ENCODE data around the gene TMEM79.

TMEM79 gene

GRCh38 chr1:156263288-156263655 lies 20.9 kb upstream of the TMEM79 start:
- DNase-seq (ENCODE audit: low spot score), result no peak

DNA sequence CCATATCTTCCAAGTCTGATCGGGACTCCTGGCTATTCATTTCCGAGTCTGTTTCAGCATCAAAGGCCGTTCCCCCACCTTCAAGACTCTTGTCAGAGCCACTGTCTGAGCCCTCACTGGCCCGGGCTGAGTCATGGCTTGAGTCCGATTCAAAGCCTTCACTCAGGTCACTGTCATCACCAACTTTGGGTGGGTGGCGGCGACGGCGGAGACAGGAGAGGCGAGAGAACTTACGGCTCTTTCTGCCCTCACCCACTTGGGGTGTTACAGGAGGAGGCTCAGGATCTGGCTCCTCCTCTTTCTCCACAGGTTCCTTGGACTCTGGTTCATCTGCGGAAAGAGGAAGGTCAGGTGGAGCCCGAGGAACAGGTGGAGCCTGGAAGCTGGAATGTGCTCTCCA lies 18.1 kb upstream of the TMEM79 start:
- no peak for DNase-seq (ENCODE audit: low spot score)

DNA sequence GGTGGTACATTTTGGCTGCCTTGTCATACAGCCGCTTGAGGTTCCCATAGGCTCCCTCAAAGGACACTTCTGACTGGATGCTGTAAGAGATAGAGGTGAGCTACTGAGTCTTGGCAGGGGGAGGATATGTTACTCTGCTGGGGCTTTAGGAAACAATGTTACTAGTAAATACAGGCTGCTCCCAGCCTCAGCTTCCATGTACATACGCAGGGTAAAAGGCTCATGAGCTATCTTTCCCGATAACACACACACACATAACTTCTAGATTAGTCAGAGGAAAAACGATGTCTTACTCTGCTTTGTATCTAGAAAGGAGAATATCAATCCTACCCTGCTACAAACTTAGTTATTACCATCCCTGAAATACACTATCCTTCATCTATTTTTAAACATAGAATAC lies 15.8 kb upstream of the TMEM79 start:
- no peak for DNase-seq (ENCODE audit: low spot score)

DNA sequence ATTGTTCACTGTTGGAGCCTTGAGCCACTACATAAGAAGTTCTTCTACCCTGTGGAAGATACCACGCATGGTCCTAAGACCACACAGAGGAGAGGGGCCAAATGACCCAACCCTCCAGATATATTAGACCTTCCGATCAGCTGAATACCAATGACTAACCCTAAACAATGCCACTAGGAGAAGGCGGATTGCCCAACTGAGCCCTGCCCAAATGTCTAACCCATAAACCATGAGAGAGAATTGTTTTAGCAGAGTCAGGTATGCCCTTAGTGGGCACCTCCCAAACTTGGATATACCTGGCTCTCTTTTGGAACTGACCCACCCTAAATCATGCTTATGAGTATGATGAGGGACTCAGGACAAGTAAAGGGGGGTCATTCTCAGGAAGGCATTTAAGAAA lies 13.8 kb upstream of the TMEM79 start:
- DNase-seq (ENCODE audit: low spot score), result no peak

DNA sequence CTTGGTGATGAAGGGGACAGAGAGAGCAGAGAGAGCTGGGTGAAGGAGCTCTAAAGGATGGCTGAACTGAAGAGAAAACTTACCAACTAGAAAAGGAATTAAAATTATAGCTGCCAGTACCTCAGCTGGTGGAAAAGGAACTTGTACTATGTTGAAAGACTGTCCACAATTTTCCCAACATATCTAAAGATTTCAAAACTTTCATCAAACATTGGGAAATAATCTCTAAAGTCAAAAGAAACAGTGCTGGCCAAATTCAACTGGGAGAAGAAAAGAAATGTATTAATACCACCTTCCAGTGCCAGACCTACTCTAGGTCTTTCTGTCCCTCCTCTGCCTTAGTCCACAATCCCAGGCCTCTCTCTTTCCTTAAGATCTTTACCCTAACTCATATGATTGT lies 7.6 kb upstream of the TMEM79 start:
- no peak for DNase-seq (ENCODE audit: low spot score)

DNA sequence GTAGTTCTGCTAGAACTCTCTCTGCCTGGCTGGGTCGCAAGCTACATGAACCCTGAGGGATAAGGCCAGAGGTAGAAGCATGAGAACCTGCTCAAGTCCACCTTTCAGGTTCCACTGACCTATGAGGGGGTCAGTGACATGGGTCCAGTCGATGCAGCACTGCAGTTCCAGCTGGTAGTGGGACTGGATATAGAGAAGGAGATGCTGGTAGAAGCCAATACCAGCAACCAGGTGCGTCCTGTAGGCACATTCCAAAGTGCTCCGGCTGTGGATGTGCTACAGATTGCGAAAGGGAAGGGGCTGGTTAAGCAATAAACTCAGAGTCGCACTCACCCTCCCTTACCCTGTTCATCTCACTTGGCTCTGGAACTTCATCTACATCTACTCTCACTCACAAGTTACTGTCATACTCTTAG lies 7.2 kb upstream of the TMEM79 start:
- DNase-seq (ENCODE audit: low spot score), result no peak

GRCh38 chr1:156279837-156280236 lies 4.3 kb upstream of the TMEM79 start:
- DNase-seq (ENCODE audit: low spot score), result no peak

GRCh38 chr1:156281281-156281680 lies 2.8 kb upstream of the TMEM79 start:
- no peak for DNase-seq (ENCODE audit: low spot score)

DNA sequence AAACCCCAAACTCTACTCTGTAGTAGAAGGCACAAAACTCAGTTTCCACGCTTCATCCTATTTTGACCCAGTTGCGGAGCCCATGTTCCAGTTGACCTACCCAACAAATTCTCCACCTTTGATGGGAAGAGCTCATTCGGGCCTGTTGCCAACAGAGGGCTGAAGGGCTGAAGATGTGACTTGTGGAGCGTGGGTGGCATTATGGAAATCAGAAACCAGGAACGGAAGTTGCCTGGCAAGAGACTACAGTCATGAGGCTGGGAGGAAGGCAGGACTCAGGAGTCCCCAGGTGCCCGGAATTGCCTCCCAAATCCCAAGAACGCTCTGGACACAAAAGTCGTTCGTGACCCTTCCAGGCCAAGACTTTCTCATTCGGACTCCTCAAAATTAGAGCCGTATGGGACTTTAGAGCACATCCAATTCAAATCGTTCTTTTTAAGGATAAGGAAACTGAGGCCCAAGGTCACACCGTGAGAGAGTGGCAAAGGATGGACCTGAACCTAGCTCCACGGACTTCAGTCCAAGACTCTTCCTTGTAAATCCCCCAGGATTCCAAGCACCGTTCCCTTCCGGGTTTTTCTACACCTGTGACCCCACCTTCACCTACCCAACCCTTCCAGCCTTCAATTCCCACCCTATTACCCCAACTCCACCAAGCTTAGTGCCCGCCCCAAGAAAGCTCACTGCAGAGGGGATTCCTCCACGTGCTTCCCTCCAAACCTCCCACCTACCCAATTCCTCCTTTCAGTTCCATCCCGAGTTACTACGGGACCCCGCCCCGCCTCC lies 2.2 kb upstream of the TMEM79 start:
- no peak for DNase-seq (ENCODE audit: low spot score)

DNA sequence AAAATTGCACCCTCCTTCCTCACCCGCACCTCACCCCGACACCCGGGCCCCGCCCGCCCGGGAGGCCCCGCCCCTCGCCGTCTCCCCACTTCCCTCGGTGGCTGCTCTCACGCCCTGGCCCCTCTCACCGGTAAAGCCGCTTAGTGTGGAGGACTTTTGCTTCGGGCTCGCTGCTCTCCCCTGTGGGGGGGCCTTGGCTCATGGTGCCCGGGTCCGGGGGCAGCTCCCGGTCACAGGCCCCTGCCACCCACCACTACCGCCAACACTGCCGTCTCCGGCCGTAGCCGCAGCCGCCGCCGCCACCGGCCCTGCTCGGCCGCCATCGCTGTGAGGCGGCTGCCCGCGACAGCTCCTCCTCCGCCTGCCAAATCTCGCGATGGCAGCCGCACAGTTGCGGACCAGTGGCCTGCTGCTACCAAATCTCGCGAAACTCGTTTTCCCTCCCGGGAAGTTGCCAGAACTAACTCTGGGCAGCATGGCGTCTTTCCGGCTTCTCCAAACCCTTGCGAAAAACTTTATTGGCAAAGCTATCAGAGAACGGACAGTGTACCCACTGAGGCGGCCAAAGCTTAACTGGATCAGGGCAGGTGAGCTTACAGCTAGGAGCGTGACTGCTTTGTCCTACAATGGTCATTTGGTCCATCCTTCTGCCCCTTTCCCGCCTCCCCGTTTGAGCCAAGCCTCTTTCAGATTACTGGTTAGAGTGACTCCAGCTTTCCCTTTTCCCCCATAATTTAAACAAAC lies 1.5 kb upstream of the TMEM79 start, which contains the start of gene SMG5:
TSS of gene SMG5 (minus strand) at position 347 of the 744 bp plus-strand sequence. CDS start at position 202, 145 bp downstream.
- peak; percentile 97 for DNase-seq (ENCODE audit: low spot score)

- DNase-seq (ENCODE audit: low spot score), result no peak
These were observed 604 bp upstream of the TMEM79 start for GRCh38 chr1:156283521-156283920.

GRCh38 chr1:156284757-156285156 lies 632 bp downstream of the TMEM79 start:
- DNase-seq (ENCODE audit: low spot score), result no peak

GRCh38 chr1:156285437-156285836 lies 1.3 kb downstream of the TMEM79 start:
- no peak for DNase-seq (ENCODE audit: low spot score)

DNA sequence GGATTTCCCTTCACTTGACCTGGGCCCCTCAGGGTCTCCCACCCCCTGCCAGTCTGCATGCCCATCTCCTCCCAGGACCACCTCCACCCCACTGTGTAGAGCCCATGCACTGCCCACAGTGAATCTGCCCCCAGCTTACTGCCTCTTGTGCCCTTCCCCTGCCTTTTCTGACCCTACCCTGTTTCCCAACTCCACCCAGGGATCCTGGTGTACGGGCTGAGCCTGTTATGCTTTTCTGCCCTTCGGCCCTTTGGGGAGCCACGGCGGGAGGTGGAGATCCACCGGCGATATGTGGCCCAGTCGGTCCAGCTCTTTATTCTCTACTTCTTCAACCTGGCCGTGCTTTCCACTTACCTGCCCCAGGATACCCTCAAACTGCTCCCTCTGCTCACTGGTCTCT lies 1.9 kb downstream of the TMEM79 start:
- no peak for DNase-seq (ENCODE audit: low spot score)

DNA sequence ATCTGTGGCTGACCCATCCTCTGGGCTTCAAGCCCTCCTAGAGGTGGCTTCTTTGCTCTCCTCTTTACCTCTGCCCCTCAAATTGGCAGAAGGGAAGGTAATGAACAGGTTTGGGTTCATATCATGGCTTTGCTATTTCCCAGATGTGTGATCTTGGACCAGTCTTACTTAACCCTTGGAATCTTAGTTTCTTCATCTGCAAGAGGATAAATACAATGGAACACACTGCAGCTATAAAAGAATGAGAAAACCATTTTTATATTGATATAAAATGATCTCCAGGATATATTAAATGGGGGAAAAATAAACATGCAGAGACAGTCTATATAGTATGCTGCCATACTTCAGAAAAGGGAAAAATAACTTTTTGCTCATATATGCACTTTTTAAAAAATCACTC lies 5.7 kb downstream of the TMEM79 start:
- no peak for DNase-seq (ENCODE audit: low spot score)

- no peak for DNase-seq (ENCODE audit: low spot score)
These were observed 7.3 kb downstream of the TMEM79 start for GRCh38 chr1:156291226-156292061.

- DNase-seq (ENCODE audit: low spot score), result no peak
These were observed 8.9 kb downstream of the TMEM79 start for GRCh38 chr1:156293098-156293434.

DNA sequence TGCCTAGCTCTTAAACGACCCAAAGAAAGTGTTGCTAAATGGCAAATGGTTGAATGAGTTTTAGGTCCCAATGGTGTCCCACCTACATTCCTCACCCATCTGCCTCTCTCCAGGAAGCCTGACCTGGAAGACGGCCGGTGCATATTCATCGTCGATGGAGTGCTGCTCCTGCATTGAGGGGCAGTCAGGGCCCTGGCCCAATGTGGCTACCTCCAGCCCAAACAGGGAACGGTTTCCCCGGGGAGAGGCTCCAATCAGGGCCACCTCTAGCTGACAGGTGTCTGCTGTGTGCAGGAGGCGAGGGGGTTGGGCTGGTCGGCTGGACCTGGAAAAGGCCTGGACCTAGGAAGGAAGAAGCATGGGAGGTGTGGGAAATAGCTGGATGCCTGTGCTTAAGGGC lies 9.8 kb downstream of the TMEM79 start:
- DNase-seq (ENCODE audit: low spot score), result no peak

DNA sequence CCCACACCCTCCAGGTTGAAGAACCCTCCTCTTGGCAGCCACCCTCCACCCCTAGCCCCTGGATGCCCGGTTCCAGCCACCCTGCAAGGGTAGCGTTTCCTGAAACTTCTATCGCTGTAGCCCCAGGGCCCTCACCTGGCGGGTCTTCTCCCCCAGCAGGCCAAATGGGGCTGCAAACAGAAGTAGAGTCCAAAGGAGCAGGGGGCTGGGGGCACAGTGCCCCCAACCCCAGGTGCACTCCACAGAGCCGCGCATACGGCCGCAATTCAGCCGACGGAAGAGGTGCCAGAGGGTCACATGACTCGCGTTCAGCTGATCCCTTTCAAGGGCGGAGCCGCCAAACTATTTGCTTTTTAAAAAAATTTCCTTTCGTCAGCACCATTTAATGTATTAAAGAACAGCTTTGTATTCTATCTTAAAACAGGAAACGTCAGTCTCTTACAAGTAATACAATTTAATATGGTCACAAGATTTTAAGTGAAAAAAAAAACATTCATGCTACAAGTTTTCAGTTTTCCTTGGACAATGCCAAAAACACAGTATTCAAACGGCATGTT lies 11.3 kb downstream of the TMEM79 start, which contains the start of gene GLMP:
TSS of gene GLMP (minus strand) at position 289 of the 557 bp plus-strand sequence. CDS start at position 255, 34 bp downstream.
- DNase-seq (ENCODE audit: low spot score), result peak; percentile 59

DNA sequence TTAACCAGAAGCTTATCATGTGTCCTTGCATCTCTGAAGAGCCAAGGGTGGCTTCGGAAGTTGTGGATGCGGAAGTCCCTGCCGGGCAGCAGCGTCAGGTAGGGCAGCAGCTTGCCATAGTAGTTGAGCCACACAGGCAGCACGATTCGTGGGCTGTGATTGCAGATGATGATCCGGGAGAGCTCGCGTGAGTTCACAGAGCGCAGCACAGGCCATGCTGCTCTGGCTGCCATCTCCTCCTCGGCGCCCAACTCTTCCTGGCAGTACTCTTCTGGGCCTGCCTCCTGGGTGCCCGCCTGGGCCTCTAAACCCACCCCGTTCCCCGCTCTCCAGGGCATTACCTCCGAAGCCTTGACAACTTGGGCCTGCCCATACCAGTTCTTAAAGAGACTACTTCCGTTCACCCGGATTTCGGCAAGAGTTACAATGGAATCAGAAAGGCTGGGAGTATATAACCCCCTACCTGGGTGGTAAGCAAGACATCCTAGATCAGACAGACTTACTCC lies 14.8 kb downstream of the TMEM79 start, which contains the start of gene VHLL:
TSS of gene VHLL (minus strand) at position 456 of the 506 bp plus-strand sequence. CDS start at position 338, 118 bp downstream.
- DNase-seq (ENCODE audit: low spot score), result no peak

DNA sequence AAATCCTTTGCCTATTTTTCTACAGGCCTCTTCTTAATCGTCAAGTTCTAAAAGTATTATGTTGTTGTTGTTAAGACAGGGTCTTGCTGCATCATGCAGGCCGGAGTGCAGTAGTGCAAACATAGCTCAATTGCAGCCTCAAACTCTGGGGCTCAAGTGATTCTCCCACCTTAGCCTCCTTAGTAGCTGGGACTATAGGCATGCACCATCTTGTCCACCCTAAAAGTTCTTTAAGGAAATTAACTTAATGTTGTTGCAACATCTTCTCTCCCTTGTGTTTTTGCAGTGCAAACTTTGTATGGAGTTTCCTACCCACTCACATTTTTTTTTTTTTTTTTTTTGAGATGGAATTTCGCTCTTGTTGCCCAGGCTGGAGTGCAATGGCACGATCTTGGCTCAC lies 19.1 kb downstream of the TMEM79 start:
- DNase-seq (ENCODE audit: low spot score), result no peak

DNA sequence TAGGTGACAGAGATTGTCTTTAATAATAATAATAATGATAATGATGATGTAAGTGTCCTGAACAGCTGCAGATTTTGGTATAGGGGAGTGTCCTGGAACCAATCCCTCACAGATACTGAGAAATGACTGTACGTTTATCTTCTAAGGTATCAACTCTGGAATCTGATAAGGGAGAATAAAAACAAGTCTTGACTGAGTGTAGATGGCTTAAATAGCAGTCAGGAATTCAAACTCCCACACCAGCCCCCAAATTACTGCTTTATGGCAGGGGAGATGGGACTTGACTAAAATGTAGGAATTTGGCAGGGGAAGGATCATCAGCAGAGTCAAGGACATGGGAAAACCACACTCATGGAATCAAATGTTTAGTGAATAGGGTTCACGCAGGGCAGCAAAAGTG lies 21.1 kb downstream of the TMEM79 start:
- no peak for DNase-seq (ENCODE audit: low spot score)

Measured in CD4-positive, alpha-beta T cell treated with Interleukin-6 at 100 ng/mL for 8 hours (primary cell).